ES-I3 (cell line): ENCODE data around the gene LDLRAD3.

ENCODE experiments used
- H3K36me3 ChIP-seq: 2 replicates; pipeline ENCODE4 v1.6.1; 2013; ENCODE audit warnings: mild to moderate bottlenecking, low read length, control low read depth, moderate library complexity; ENCODE audit not compliant: insufficient read depth
- H3K4me1 ChIP-seq: 2 replicates; pipeline ENCODE4 v1.6.1; 2013; ENCODE audit warnings: mild to moderate bottlenecking, control low read depth, low read length; ENCODE audit not compliant: insufficient read depth
- H3K9ac ChIP-seq: 2 replicates; pipeline ENCODE4 v1.6.1; 2013; ENCODE audit warnings: low read depth, mild to moderate bottlenecking, low read length, moderate library complexity
- H3K9me3 ChIP-seq: 2 replicates; pipeline ENCODE4 v1.6.1; 2013; ENCODE audit warnings: mild to moderate bottlenecking, low read length, moderate library complexity; ENCODE audit not compliant: control insufficient read depth, insufficient read depth

Gene LDLRAD3

DNA sequence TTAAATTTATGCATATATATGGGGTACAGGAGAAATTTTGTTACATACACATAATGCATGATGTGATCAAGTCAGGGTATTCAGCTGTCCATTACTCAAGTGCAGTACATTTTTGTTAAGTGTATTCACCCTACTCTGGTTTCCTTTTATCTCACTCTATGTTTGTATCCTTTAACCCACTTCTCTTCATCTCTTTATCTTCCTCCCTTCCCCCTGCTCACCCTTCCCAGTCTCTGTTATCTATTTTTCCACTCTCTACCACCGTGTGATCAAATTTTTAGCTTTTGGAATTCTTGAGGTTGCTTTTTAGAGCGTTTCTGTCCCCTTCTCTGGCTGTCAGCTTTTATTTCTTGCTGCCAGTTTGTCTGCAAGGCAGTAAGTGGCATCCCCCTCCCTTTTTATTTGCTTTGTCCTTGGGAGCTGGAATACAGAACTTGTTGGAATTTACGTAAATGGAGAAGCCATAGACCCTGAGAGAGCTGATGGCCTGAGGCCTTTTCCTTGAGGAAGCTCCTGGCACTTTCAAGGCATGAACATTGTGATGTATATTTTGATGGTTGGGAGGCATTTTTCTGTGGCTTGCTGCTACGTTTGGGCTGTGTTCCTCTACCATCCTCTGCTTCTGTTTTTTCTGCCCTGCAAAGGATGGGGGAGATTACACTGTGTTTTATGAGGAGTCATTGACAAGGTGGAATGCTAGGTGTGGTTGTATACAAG, 148.6 kb downstream of the LDLRAD3 start:
- H3K4me1 ChIP-seq, result peaks cover 24% of the 10 kb centered on the region
- peaks cover 9% of the 10 kb centered on the region for H3K9me3 ChIP-seq
- no peak overlapping the region for H3K9ac ChIP-seq
- H3K36me3 ChIP-seq, result peaks cover 3% of the 10 kb centered on the region

DNA sequence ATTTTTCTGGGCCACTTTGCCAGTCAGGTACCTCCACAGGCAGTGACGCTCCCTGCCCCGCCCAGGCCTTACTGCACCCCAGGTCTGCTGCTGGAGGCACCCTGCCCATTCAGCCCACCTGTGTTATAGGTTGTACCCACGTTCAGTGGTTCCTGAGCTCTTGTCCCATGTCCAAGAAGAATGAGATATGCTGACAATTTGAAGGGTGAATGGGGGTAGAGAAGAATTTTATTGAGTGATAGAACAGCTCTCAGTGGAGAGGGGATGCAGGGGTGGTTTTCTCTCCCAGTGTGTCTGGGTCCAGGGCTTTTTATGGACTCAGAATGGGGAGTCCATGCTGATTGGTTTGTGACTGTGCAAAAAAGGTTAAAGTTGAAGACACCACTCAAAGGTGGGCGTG, 149.7 kb downstream of the LDLRAD3 start:
- Histone ChIP-seq H3K9ac (no peak overlapping the region), H3K4me1 (peaks cover 24% of the 10 kb centered on the region), H3K9me3 (peaks cover 9% of the 10 kb centered on the region), H3K36me3 (peaks cover 3% of the 10 kb centered on the region)

DNA sequence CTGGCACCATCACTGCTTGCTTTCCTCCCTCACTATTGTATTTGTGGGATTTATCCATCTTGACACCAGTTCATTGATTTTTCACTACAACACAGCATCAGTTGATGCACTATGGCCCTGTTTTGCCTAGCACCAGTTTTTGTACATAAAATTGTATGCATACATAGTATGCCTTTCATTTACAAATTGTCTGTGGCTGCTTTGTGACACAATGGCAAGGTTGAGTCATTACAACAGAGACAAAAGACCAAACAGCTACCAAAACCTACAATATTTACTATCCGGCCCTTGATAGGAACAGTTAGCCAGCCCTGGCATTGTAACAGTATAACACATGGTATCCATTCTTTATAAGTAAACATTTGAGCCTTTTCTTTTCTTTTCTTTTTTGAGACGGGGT, 150.3 kb downstream of the LDLRAD3 start:
- Histone ChIP-seq H3K36me3 (peaks cover 5% of the 10 kb centered on the region), H3K9me3 (peaks cover 9% of the 10 kb centered on the region), H3K4me1 (peaks cover 24% of the 10 kb centered on the region), H3K9ac (no peak overlapping the region)

DNA sequence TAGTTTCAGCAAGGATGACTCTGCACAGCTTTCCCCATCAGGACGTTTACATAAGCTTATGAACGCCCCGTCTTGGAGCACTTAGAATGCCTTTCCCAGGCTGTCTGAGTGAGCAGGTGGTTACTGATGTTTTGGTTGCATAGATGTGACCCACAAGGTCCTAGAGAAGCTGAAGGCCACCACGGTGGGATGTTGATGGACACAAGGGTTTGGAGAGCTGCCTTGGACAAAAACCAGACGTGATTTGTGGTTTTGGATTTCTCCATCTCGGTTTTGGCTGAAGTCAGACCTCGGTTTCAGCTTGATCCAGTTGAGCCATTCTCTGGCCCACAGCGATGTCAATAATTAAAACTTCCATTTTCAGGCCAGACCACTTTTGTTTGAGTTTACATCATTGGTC, 151.9 kb downstream of the LDLRAD3 start:
- no peak overlapping the region for H3K9ac ChIP-seq
- peaks cover 5% of the 10 kb centered on the region for H3K36me3 ChIP-seq
- peaks cover 9% of the 10 kb centered on the region for H3K9me3 ChIP-seq

DNA sequence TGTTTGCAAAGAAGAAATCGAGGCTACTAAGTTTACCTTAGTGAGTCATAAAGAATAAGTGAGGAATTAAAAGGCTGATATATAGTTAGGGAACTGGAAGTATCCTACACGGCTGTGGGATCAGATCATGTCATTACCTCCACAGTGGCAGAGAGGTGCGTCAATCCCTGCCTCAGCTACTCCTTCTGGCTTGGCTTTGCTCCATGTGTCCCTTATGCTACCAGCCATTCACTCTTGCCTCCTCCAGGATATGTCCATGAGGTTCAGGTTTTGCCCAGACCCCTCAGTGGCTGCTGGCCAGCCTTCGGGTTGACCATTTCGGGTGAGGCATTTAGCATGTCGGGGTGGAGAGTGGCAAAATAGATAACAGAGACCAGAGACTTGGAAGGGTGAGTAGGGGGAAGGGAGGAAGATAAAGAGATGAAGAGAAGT, 153.4 kb downstream of the LDLRAD3 start:
- Histone ChIP-seq H3K9me3 (peaks cover 9% of the 10 kb centered on the region), H3K36me3 (peaks cover 5% of the 10 kb centered on the region), H3K4me1 (peaks cover 10% of the 10 kb centered on the region), H3K9ac (no peak overlapping the region)

More for the DNA sequence above, 151.9 kb downstream of the LDLRAD3 start:
- peaks cover 24% of the 10 kb centered on the region for H3K4me1 ChIP-seq

DNA sequence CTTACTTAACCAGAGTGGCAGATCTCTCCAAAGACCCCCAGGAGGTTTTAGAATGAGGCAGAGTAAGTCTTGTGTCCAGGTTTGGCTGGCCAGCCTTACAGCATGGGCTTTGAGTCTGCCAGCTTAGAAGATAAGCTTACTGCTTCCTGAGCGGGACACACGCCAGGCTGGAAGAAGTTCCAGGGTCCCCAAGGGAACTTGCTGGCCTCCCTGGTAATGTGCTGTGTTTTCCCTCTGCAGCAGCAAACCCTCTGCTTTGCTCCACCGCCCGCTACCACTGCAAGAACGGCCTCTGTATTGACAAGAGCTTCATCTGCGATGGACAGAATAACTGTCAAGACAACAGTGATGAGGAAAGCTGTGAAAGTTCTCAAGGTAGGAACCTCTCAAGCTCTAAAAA, 154.2 kb downstream of the LDLRAD3 start:
- Histone ChIP-seq H3K4me1 (peaks cover 2% of the 10 kb centered on the region; the same call in 1 of the 2 replicates), H3K9ac (no peak overlapping the region), H3K36me3 (peaks cover 5% of the 10 kb centered on the region), H3K9me3 (peaks cover 9% of the 10 kb centered on the region)

DNA sequence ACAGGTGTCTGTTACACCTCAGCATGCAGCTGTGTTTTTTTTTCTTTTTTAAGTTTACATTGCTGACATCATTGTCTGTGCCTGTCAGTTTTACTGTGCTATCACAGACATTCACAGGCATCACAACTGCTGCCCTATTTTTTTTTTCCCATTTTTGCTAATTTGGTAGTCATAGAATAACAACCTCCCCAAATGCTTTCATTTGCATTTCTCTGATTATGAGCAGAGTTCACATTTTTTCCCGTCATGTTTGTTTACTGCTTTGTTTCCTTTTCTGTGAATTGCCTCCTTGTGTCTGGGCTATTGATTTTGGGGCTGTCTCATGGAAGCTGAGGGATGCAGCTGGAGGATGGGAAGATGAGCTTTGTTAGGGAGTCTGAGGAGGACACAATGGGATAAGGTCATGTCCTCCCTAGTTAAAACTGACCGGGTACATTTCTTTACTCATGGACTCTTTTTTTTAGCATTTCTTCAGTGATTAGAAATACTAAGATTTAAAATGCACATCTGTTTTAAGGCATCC, 155.1 kb downstream of the LDLRAD3 start:
- Histone ChIP-seq H3K4me1 (no peaks in the 10 kb centered on the region), H3K9ac (no peak overlapping the region), H3K36me3 (peaks cover 5% of the 10 kb centered on the region), H3K9me3 (peaks cover 4% of the 10 kb centered on the region)

DNA sequence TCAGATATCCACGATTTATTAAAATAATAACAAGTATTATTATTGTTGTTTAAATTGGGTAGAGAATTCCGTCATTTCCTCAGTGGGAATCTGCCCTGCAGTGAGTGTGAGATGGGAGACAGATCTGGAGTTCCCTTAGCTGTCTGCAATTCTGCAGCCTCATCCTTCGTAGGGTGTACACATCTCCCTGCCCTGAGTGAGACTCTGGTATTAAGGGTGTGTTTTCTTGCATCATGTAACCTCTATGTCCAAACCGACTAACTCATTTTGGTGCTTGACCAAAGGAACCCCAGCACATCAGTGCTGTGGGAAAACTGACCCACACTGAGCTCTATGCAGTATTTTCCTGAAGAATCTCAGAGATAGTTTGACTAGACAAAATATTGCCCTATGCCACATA, 157.6 kb downstream of the LDLRAD3 start:
- Histone ChIP-seq H3K9ac (no peak overlapping the region), H3K4me1 (peaks cover 16% of the 10 kb centered on the region), H3K36me3 (peaks cover 2% of the 10 kb centered on the region; the same call in 1 of the 2 replicates), H3K9me3 (no peaks in the 10 kb centered on the region)

DNA sequence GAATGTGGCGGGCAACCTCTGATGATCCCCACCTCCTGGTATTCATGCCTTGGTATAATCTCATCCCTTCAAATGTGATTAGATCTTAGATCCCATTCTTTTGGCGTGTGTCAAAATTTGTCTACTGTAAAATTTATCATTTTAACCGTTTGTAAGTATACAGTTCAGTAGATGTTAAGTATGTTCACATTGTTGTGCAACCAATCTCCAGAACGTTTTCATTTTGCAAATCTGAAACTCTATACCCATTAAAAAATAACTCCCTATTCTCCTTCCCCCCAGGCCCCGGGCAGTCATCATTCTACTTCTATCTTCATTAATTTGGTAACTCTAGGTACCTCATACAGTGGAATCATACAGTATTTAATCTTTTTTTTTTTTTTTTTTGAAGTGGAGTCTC, 159.0 kb downstream of the LDLRAD3 start:
- Histone ChIP-seq H3K36me3 (0 out of 2 replicates have a peak, but pooled peaks cover 2% of the 10 kb centered on the region), H3K9me3 (no peaks in the 10 kb centered on the region)

DNA sequence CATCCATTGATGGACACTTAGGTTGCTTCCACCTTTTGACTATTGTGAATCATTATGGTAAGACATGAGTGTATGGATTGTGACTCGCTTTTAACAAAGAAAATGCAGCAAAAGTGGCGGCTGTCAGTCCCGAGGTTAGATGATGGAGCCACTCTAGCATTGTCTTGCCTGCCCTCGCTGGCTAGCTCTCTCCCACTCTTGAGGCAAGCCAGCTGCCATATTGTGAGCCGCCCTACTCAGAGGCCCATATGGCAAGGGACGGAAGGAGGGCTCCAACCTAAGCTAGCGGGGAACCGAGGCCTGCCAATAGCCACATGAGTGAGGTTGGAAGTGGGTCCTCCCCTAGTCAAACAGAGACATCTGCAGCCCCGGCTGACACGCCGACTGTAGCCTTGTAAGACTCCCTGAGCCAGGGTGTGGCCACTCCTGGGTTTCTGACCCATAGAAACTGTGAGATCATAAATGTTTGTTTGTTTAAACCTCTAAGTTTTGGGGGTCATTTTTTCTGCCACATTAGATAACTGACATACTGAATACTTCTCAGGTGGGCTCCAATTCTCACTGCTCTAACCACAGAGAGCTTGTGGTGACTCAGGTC, 160.2 kb downstream of the LDLRAD3 start:
- Histone ChIP-seq H3K4me1 (peaks cover 20% of the 10 kb centered on the region), H3K9ac (no peak overlapping the region), H3K36me3 (0 out of 2 replicates have a peak, but pooled peaks cover under 1% of the 10 kb centered on the region), H3K9me3 (no peaks in the 10 kb centered on the region)

More for the DNA sequence above, 159.0 kb downstream of the LDLRAD3 start:
- Histone ChIP-seq H3K9ac (no peak overlapping the region), H3K4me1 (peaks cover 16% of the 10 kb centered on the region)

DNA sequence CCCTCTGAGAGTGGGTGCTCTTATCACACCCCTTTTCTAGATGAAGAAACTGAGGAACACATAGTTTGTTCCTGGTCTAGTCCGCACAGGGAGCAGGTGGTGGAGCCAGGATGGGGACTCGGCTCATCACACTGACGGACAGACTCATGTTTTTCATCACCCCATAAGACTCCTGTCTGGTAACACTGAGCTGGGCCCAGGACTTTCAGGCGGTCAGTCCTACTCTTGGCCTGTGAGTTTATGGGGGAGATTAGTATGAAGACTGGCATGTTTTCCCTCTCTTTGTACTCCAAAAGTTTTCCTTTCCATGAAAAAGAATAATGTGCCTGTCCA, 160.8 kb downstream of the LDLRAD3 start:
- Histone ChIP-seq H3K36me3 (no peaks in the 10 kb centered on the region), H3K9ac (no peak overlapping the region), H3K4me1 (peaks cover 26% of the 10 kb centered on the region), H3K9me3 (no peaks in the 10 kb centered on the region)

DNA sequence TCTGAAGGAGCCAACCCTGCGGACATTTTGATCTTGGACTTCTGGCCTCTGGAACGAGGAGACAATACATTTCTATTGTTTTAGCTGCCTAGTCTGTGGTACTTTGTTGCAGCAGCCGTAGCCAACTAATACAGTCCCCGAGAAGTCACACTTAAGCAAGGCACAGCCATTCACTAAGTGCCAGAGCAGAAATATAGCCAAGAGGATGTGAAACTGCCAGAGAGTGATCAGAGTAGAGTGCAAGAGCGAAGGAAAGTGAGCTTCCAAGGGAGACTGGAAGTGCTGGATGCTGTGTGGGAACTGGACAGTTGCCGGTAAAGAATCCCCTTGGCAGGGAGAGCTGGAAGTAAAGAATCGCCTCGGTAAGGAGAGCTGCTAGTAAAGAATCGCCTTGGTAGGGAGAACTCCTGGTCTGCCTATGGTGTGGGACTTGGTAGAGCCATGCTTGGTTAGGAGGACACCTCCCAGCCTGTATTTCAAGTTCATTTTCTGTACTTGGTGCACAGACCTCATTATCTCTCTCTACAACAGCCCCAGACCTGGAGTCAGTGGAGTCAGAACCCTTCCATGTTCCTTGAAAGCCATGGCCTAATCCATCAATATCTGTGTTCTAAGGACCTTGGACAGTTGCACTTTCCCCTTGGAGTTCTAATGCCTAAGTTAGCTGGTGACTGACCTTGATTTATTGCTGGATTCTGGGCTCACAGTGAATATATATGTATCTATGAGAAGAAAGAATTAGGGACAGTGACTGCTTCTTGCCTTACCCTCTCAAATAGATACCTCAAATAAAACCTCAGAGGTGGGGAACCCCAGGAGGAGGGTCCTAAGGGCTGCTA, 162.1 kb downstream of the LDLRAD3 start:
- H3K4me1 ChIP-seq, result peaks cover 34% of the 10 kb centered on the region
- no peaks in the 10 kb centered on the region for H3K36me3 ChIP-seq
- no peak overlapping the region for H3K9ac ChIP-seq
- H3K9me3 ChIP-seq, result no peaks in the 10 kb centered on the region

DNA sequence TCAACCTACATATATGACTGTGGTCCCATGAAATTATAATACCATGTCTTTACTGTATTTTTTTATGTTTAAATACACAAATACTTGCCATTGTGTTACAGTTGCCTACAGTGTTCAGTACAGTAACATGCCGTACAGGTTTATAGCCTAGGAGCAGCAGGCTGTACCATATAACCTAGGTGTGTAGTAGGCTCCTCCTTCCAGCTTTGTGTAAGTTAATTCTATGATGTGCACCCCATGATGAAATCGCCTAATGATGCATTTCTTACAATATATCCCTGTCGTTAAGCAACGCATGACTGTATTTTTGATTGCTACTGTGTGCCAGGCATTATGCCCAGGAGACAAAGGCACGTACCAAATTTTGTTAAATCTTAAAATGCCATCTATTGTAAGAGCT, 163.7 kb downstream of the LDLRAD3 start:
- H3K9ac ChIP-seq, result no peak overlapping the region

DNA sequence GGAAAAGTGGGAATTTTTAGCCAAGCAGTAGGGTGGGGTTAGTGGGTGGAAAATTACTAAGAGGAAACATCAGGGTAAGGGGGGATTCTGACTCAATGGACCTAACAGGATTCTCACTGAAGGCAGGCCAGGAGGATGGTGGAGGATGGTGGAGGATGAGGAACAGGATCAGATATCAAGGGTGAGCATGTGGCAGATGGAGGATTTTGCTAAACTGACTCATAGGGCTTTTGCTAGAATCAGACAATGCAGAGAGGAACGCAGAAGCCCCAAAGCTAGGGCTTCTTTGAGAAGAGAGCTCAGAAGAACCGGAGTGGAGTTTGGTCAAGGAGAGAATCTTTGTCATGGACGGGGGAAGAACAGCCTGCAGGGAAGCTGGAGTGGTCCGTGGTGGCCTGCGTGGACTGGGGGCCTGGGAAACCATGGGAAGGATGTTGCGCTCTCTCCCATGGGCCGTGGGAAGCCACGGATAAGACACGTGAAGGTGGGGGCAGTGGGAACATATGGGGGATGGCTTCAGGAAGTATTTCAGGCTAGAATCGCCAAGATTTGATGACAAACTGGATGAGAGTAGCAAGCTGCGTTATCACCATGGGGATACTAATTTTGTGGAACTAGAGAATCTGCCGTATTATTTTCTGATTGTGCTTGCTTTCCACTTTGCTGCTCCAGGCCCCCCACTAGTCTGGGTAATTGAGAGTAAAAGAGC, 165.2 kb downstream of the LDLRAD3 start:
- Histone ChIP-seq H3K4me1 (peaks cover 43% of the 10 kb centered on the region), H3K9ac (no peak overlapping the region), H3K9me3 (peaks cover 10% of the 10 kb centered on the region), H3K36me3 (no peaks in the 10 kb centered on the region; the same call in 1 of the 2 replicates)

More for the DNA sequence above, 163.7 kb downstream of the LDLRAD3 start:
- H3K36me3 ChIP-seq, result no peaks in the 10 kb centered on the region
- no peaks in the 10 kb centered on the region for H3K9me3 ChIP-seq
- peaks cover 43% of the 10 kb centered on the region for H3K4me1 ChIP-seq
